Measurements from ENCODE around the gene TRPM7.
"Not testable (repeated sequence)": the region's sequence is repeated elsewhere in the genome, so short reads cannot be mapped to it uniquely, and the experiment has no call there.

TRPM7 gene

GRCh38 chr15:50686469-50687301 is at the start of gene TRPM7:
TRPM7 (minus strand) TSS chr15:50686797; CDS start chr15:50686533, 264 bp downstream.
- DNase-seq (ENCODE audit: low spot score): peak; percentile 93

- no peak for DNase-seq (ENCODE audit: low spot score)
Observed at GRCh38 chr15:50735156-50735555, 48.6 kb upstream of the TRPM7 start.

GRCh38 chr15:50726315-50726714 is 39.7 kb upstream of the TRPM7 start:
- no peak for DNase-seq (ENCODE audit: low spot score)

GRCh38 chr15:50718700-50719125 is 32.1 kb upstream of the TRPM7 start:
- no peak for DNase-seq (ENCODE audit: low spot score)

GRCh38 chr15:50712018-50712417 is 25.4 kb upstream of the TRPM7 start:
- DNase-seq (ENCODE audit: low spot score): no peak

GRCh38 chr15:50710585-50710984 is 24.0 kb upstream of the TRPM7 start:
- DNase-seq (ENCODE audit: low spot score): no peak

- DNase-seq (ENCODE audit: low spot score): no peak
Observed at GRCh38 chr15:50707878-50708427, 21.4 kb upstream of the TRPM7 start.

- DNase-seq (ENCODE audit: low spot score): no peak
Observed at GRCh38 chr15:50702762-50703334, 16.3 kb upstream of the TRPM7 start.

GRCh38 chr15:50698101-50698500 is 11.5 kb upstream of the TRPM7 start:
- no peak for DNase-seq (ENCODE audit: low spot score)

- no peak for DNase-seq (ENCODE audit: low spot score)
Observed at GRCh38 chr15:50697109-50697797, 10.7 kb upstream of the TRPM7 start.

- DNase-seq (ENCODE audit: low spot score): not testable (repeated sequence)
Observed at GRCh38 chr15:50694634-50695165, 8.1 kb upstream of the TRPM7 start.

- DNase-seq (ENCODE audit: low spot score): no peak
Observed at GRCh38 chr15:50687302-50687902, 805 bp upstream of the TRPM7 start.

- peak; percentile 24 for DNase-seq (ENCODE audit: low spot score)
Observed at GRCh38 chr15:50685976-50686468, 575 bp downstream of the TRPM7 start.

GRCh38 chr15:50685191-50685975 is 1.2 kb downstream of the TRPM7 start:
- no peak for DNase-seq (ENCODE audit: low spot score)

- DNase-seq (ENCODE audit: low spot score): no peak
Observed at GRCh38 chr15:50681467-50681866, 5.1 kb downstream of the TRPM7 start.

GRCh38 chr15:50676799-50677483 is 9.7 kb downstream of the TRPM7 start:
- peak; percentile 51 for DNase-seq (ENCODE audit: low spot score)

GRCh38 chr15:50675535-50676144 is 11.0 kb downstream of the TRPM7 start:
- DNase-seq (ENCODE audit: low spot score): peak; percentile 17

- no peak for DNase-seq (ENCODE audit: low spot score)
Observed at GRCh38 chr15:50670115-50670514, 16.5 kb downstream of the TRPM7 start.

GRCh38 chr15:50669611-50670010 is 17.0 kb downstream of the TRPM7 start:
- DNase-seq (ENCODE audit: low spot score): no peak

GRCh38 chr15:50665938-50666337 is 20.7 kb downstream of the TRPM7 start:
- no peak for DNase-seq (ENCODE audit: low spot score)

Data from AG08395 (cell line).